Testis (tissue), 2 donors: ENCODE results near the gene PMM1.

Experiments used
- CTCF ChIP-seq, 3 experiments: fragments of 450-650 bp in 2 of 3; fragments of 200-600 bp in 1 of 3; sonication (generic) in 1 of 3; IDR thresholded peaks; one replicate each; pipeline ENCODE4 v1.5.1; 2016 to 2019; ENCODE audit warnings: antibody characterized with exemption in 3 of 3, mild to moderate bottlenecking in 2 of 3, moderate library complexity in 1 of 3
- POLR2A ChIP-seq: fragments of 450-650 bp; IDR thresholded peaks from one replicate; pipeline ENCODE4 v1.6.1; 2017; ENCODE audit warnings: antibody characterized with exemption, mild to moderate bottlenecking, moderate library complexity

GRCh38 chr22:41550952-41551491 is 38.6 kb downstream of the PMM1 start:
- no peak for TF ChIP-seq POLR2A
- no peak for TF ChIP-seq CTCF (IDR thresholded peaks at IDR 0.05)
